Stimulated activated CD8-positive, alpha-beta memory T cell treated with anti-CD3 and anti-CD28 coated beads, Interleukin-4, amount 100 ng/mL, for 1 hour (primary cell): ENCODE data around the gene SLC43A1.

ENCODE experiments used
- DNase-seq, 2 donors: peaks; one replicate each; pipeline ENCODE4 v3.0.0-alpha.2; 2020; ENCODE audit warnings: low read depth in 2 of 2, low spot score in 1 of 2

The SLC43A1 gene

GRCh38 chr11:57434640-57435546 is 80.6 kb downstream of the SLC43A1 start:
- DNase-seq = no peak
